Endothelial cell of umbilical vein (primary cell): ENCODE results near the gene GIGYF2. TPM values are rescaled to one million over a fixed set of nuclear protein-coding genes. Genes with fewer than 3 reads are reported as not detected.

ENCODE experiments used
- BruUV-seq: library from RNA; stranded (reverse); fragments of 400-500 nt; replicated peaks from 2 replicates; lab custom pipeline; 2021; lab: Mats Ljungman, UMichigan
- CTCF ChIA-PET: fragments of 300-600, 350-600 bp; sonication (Branson Sonifier 250); formaldehyde crosslinking; loops from one replicate; lab custom pipeline; 2021; ENCODE audit warnings: antibody characterized with exemption, inconsistent platforms; lab: Charles Lee
- POLR2A ChIA-PET: fragments of 300-600, 350-600 bp; sonication (Branson Sonifier 250); formaldehyde crosslinking; loops from one replicate; lab custom pipeline; 2021; ENCODE audit warnings: antibody characterized with exemption, inconsistent platforms; lab: Charles Lee
- DNase-seq: peaks from one replicate; pipeline ENCODE4 v3.0.0-alpha.2; 2011; ENCODE audit warnings: low read depth, low spot score
- FAIRE-seq: peaks from 2 replicates; lab custom pipeline; 2011; peaks lifted over from hg19 to GRCh38; lab: Jason Lieb, UNC
- H2AFZ ChIP-seq: 2 replicates; pipeline ENCODE4 v1.6.0; 2012; ENCODE audit warnings: low read depth, low read length, control low read depth, inconsistent platforms
- H3K27ac ChIP-seq: 2 replicates; pipeline ENCODE4 v1.5.1; 2011; ENCODE audit warnings: low read depth, mild to moderate bottlenecking, control low read depth, low read length, moderate library complexity; ENCODE audit not compliant: insufficient read depth
- H3K27me3 ChIP-seq, 2 experiments: 2 replicates each; pipeline versions ENCODE4 v1.6.0 to v1.6.1; 2011; ENCODE audit warnings: low read length in 2 of 2, mixed read lengths in 1 of 2; ENCODE audit not compliant: control insufficient read depth in 2 of 2, insufficient read depth in 2 of 2
- H3K36me3 ChIP-seq, 2 experiments: 2 replicates in 1 of 2; 3 replicates in 1 of 2; pipeline ENCODE4 v1.5.1; 2011; ENCODE audit warnings: low read length in 2 of 2, mild to moderate bottlenecking in 1 of 2, moderate library complexity in 1 of 2; ENCODE audit not compliant: control insufficient read depth in 2 of 2, insufficient read depth in 2 of 2; ENCODE audit errors: extremely low read depth in 1 of 2
- H3K4me1 ChIP-seq: 3 replicates; pipeline ENCODE4 v1.5.1; 2011; ENCODE audit warnings: mild to moderate bottlenecking, low read length; ENCODE audit not compliant: control insufficient read depth, insufficient read depth; ENCODE audit errors: extremely low read depth
- H3K4me2 ChIP-seq: 2 replicates; pipeline ENCODE4 v1.6.1; 2011; ENCODE audit warnings: low read length, control low read depth, mixed read lengths; ENCODE audit not compliant: insufficient read depth
- H3K4me3 ChIP-seq, 3 experiments: fragments of 200-600 bp in 1 of 3; sonication (generic), shearing (Covaris generic) in 1 of 3; replicated peaks in 1 of 3; 2 replicates each; pipeline ENCODE4 v1.5.1; 2011 to 2016; ENCODE audit warnings: control low read depth in 3 of 3, low read length in 3 of 3, mild to moderate bottlenecking in 2 of 3, inconsistent platforms in 1 of 3, low read depth in 1 of 3, moderate library complexity in 1 of 3; ENCODE audit not compliant: insufficient read depth in 1 of 3
- H3K79me2 ChIP-seq: 2 replicates; pipeline ENCODE4 v1.6.0; 2012; ENCODE audit warnings: low read length, inconsistent platforms; ENCODE audit not compliant: control insufficient read depth, insufficient read depth
- H3K9ac ChIP-seq: replicated peaks from 2 replicates; pipeline ENCODE3; 2011; ENCODE audit warnings: low read length, control low read depth; ENCODE audit not compliant: insufficient read depth; ENCODE audit errors: extremely low read depth
- H3K9me1 ChIP-seq: replicated peaks from 3 replicates; pipeline ENCODE4 v1.6.0; 2011; ENCODE audit warnings: mild to moderate bottlenecking, low read length; ENCODE audit not compliant: control insufficient read depth, insufficient read depth; ENCODE audit errors: extremely low read depth
- H3K9me3 ChIP-seq: replicated peaks from 2 replicates; pipeline ENCODE4 v1.5.1; 2012; ENCODE audit warnings: low read length, inconsistent platforms; ENCODE audit not compliant: control insufficient read depth, insufficient read depth
- H4K20me1 ChIP-seq: replicated peaks from 2 replicates; pipeline ENCODE3; 2011; ENCODE audit warnings: mild to moderate bottlenecking, low read length; ENCODE audit not compliant: control insufficient read depth, insufficient read depth; ENCODE audit errors: extremely low read depth
- CTCF ChIP-seq, 2 donors: IDR thresholded peaks; 1 replicate in 1 of 2; 2 replicates in 1 of 2; pipeline ENCODE4 v1.5.1; 2011; ENCODE audit warnings: low read length in 2 of 2, mild to moderate bottlenecking in 2 of 2, moderate library complexity in 2 of 2, control low read depth in 1 of 2, inconsistent platforms in 1 of 2, low read depth in 1 of 2; ENCODE audit not compliant: insufficient read depth in 1 of 2; ENCODE audit errors: extremely low read depth in 1 of 2
- EZH2 ChIP-seq: IDR thresholded peaks from 2 replicates; pipeline ENCODE4 v1.6.1; 2012; ENCODE audit warnings: borderline replicate concordance, low read depth, mild to moderate bottlenecking, moderate library complexity, low read length, inconsistent platforms; ENCODE audit not compliant: severe bottlenecking
- FOS ChIP-seq: IDR thresholded peaks from 2 replicates; pipeline ENCODE4 v1.6.1; 2011; ENCODE audit warnings: mild to moderate bottlenecking, low read length, moderate library complexity, borderline replicate concordance; ENCODE audit not compliant: insufficient read depth
- GATA2 ChIP-seq: IDR thresholded peaks from 2 replicates; pipeline ENCODE4 v1.7.0; 2011; ENCODE audit warnings: low read depth, mild to moderate bottlenecking, moderate library complexity, mixed read lengths, low read length; ENCODE audit not compliant: insufficient read length, insufficient read depth
- JUN ChIP-seq: IDR thresholded peaks from 2 replicates; pipeline ENCODE4 v1.6.1; 2011; ENCODE audit warnings: borderline replicate concordance, low read depth; ENCODE audit not compliant: insufficient read length, insufficient read depth
- MAX ChIP-seq: IDR thresholded peaks from 2 replicates; pipeline ENCODE4 v1.6.1; 2011; ENCODE audit not compliant: insufficient read depth, insufficient read length
- POLR2A ChIP-seq: IDR thresholded peaks from 2 replicates; pipeline ENCODE4 v1.6.1; 2012; ENCODE audit warnings: low read depth, mild to moderate bottlenecking, control low read depth, low read length
- dilution Hi-C: fragments of 300-500 bp; cut with MboI; formaldehyde crosslinking; loops from one replicate; pipeline ENCODE4 v1.15.0; 2019; ENCODE audit warnings: low sequenced_read_pairs; ENCODE audit not compliant: extremely low pct_ligation_motif_present
- intact Hi-C: fragments of 100-400 bp; cut with micrococcal nuclease; formaldehyde crosslinking; loops from one replicate; pipeline ENCODE4 v1.10.0; 2022
- polyA plus RNA-seq, 4 experiments: library from polyadenylated mRNA; depleted of rRNA in 3 of 4; stranded (reverse) in 3 of 4; unstranded in 1 of 4; fragments of >200 nt; gene quantifications; 2 replicates each; pipeline versions ENCODE4 v1.2.1 to v1.2.3, GENCODE V29; 2011 to 2012; ENCODE audit warnings: missing spikeins in 1 of 4
- total RNA-seq: library from RNA; stranded (reverse); gene quantifications from 2 replicates; pipeline ENCODE4 v1.2.3, GENCODE V29; 2021

The GIGYF2 gene
- total and polyA plus RNA-seq, 2 donors (not counting 3 experiments of a cell fraction or from before 2014, with no cell fraction given), result 22.9 to 56.4 TPM

GRCh38 chr2:232770207-232770606, 73.1 kb downstream of the GIGYF2 start:
- dilution Hi-C loops (no loop called here), intact Hi-C loops (no loop called here)

More at GRCh38 chr2:232770207-232770606, 73.1 kb downstream of the GIGYF2 start:
- Histone ChIP-seq H3K4me3 (no peak overlapping the region), H3K9ac (no peak overlapping the region), H3K27ac (no peak overlapping the region), H3K4me1 (no peaks in the 10 kb centered on the region), H3K36me3 (peaks cover 5 to 12% of the 10 kb centered on the region in 2 experiments), H2AFZ (no peak overlapping the region), H4K20me1 (no peaks in the 10 kb centered on the region), H3K9me1 (no peaks in the 10 kb centered on the region), H3K4me2 (no peak overlapping the region), H3K79me2 (no peaks in the 10 kb centered on the region), H3K27me3 (no peaks in the 10 kb centered on the region), H3K9me3 (no peaks in the 10 kb centered on the region)
- ChIA-PET CTCF (interaction anchor here (1.2 kb wide), 2 partner anchors 9 to 11 kb away, joined by 3 read pairs; no protein-coding TSS in a partner anchor), POLR2A (no interaction called here)
- FAIRE-seq (no peak), DNase-seq (no peak)
- no peak for TF ChIP-seq EZH2
- TF ChIP-seq POLR2A, result no peak
- TF ChIP-seq FOS, result no peak
- TF ChIP-seq GATA2, result no peak
- no peak for TF ChIP-seq JUN
- TF ChIP-seq CTCF (IDR thresholded peaks at IDR 0.05; ENCODE audit: extremely low read depth in 1 of 2, insufficient read depth in 1 of 2, low read depth in 1 of 2, low read length in 2 of 2), result no peak
- no peak for TF ChIP-seq MAX
- no TSS peak for BruUV-seq
